GM21528 (cell line): Measurements from ENCODE around the gene TWIST2.

Experiments
- ATAC-seq: cut with Tn5 transposase; IDR thresholded peaks from one replicate; pipeline ENCODE4 v1.9.1; 2021; ENCODE audit warnings: mild to moderate bottlenecking, moderate library complexity; ENCODE audit not compliant: unreplicated experiment, low FRiP score

TWIST2 gene

GRCh38 chr2:238835726-238836301 lies 12.1 kb upstream of the TWIST2 start:
- no peak for ATAC-seq

- ATAC-seq = no peak
These were observed 9.0 kb upstream of the TWIST2 start for GRCh38 chr2:238838786-238839327.

GRCh38 chr2:238839428-238839827 lies 8.5 kb upstream of the TWIST2 start:
- ATAC-seq = no peak

GRCh38 chr2:238841542-238842164 lies 6.2 kb upstream of the TWIST2 start:
- ATAC-seq = no peak

- no peak for ATAC-seq
These were observed 4.4 kb upstream of the TWIST2 start for GRCh38 chr2:238843476-238843875.

GRCh38 chr2:238845583-238846377 lies 2.1 kb upstream of the TWIST2 start:
- ATAC-seq = no peak

- no peak for ATAC-seq
These were observed 1.6 kb upstream of the TWIST2 start for GRCh38 chr2:238846378-238846627.

GRCh38 chr2:238846628-238847418 lies 1.1 kb upstream of the TWIST2 start:
- no peak for ATAC-seq

GRCh38 chr2:238847419-238847801 lies 475 bp upstream of the TWIST2 start:
- ATAC-seq = no peak

GRCh38 chr2:238848691-238848975 lies 748 bp downstream of the TWIST2 start:
- no peak for ATAC-seq

GRCh38 chr2:238848976-238849853 lies 1.3 kb downstream of the TWIST2 start:
- ATAC-seq = no peak

- no peak for ATAC-seq
These were observed 2.2 kb downstream of the TWIST2 start for GRCh38 chr2:238850091-238850490.

- ATAC-seq = no peak
These were observed 3.1 kb downstream of the TWIST2 start for GRCh38 chr2:238851026-238851425.

GRCh38 chr2:238851761-238852160 lies 3.9 kb downstream of the TWIST2 start:
- no peak for ATAC-seq

- ATAC-seq = no peak
These were observed 4.5 kb downstream of the TWIST2 start for GRCh38 chr2:238852206-238852869.

- no peak for ATAC-seq
These were observed 5.3 kb downstream of the TWIST2 start for GRCh38 chr2:238853218-238853617.

- ATAC-seq = no peak
These were observed 5.8 kb downstream of the TWIST2 start for GRCh38 chr2:238853721-238854120.

GRCh38 chr2:238854246-238854645 lies 6.4 kb downstream of the TWIST2 start:
- no peak for ATAC-seq

- ATAC-seq = no peak
These were observed 6.9 kb downstream of the TWIST2 start for GRCh38 chr2:238854699-238855229.

GRCh38 chr2:238855299-238855698 lies 7.4 kb downstream of the TWIST2 start:
- ATAC-seq = no peak
